A204.1 (cell line): ENCODE data around the gene ART5.

Source experiments
- FAIRE-seq: peaks from 2 replicates; lab custom pipeline; 2012; peaks lifted over from hg19 to GRCh38; lab: Jason Lieb, UNC

ART5 gene, protein sequence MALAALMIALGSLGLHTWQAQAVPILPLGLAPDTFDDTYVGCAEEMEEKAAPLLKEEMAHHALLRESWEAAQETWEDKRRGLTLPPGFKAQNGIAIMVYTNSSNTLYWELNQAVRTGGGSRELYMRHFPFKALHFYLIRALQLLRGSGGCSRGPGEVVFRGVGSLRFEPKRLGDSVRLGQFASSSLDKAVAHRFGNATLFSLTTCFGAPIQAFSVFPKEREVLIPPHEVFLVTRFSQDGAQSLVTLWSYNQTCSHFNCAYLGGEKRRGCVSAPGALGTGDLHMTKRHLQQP

DNA sequence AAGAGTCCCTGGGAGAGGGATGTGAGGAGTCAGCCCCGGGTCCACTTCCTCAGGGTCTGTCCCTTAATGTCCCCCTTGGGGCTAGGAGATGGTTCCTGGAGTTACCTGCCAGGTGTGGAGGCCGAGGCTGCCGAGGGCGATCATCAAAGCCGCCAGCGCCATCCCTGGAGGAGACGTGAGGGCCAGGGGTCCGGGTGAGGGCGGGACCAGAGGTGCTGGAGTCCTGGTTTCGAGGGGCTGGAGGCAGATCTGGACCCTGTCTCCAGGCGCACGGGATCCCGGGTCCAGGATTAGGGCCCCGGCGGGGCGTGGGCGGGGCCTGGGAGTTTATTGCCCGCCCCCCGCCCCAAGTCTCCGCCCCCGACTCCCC lies at the start of gene ART5:
Gene ART5 (minus strand): TSS at position 292 of the 370 bp plus-strand sequence. CDS start 130 bp downstream, at position 162.
- no peak for FAIRE-seq

DNA sequence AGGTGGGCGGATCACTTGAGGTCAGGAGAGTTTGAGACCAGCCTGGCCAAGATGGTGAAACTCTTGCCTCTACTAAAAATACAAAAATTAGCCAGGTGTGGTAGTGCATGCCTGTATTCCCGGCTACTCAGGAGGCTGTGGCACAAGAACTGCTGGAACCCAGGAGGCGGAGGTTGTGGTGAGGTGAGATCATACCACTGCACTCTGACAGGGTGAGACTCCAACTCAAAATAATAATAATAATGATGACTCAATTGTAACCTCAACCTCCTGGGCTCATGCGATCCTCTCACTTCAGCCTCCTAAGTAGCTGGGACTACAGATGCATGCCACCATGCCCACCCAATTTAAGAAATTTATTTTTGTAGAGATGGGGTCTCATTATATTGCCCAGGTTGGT lies 45.0 kb upstream of the ART5 start:
- no peak for FAIRE-seq

DNA sequence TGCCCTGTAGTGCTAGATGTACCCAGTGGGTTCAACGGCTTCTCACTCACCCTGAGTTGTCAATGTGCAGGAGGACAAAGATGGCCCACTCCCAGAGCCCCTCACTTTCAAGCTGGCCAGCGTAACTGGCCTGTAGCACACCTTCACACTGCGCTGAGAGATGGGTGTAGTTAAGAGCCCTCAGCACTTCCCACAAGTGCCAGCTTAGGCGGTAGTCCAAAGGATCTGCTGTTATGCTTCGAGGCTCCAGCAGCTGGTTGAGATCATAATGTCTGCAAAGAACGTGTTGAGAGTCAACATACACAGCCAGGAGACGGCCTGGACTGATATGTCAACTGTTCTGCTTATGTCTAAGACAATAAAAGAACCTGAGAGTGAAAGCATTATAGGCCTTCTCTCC lies 44.1 kb upstream of the ART5 start:
- no peak for FAIRE-seq

DNA sequence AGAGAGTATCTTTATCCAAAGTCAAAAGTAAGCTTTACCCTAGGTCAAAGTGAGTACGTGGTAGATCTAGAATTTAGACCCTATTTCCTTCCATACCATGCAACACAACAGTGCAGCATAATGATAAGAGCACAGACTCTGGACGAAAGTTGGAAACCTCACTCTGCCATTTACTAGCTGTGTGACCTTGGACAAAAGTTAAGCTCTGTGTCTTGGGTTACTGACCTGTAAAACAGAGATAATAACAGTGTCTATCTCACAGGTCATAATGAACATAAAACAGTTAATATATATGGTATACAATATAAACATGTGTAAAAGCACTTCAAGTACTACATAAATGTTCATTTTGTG lies 43.0 kb upstream of the ART5 start:
- FAIRE-seq = no peak

DNA sequence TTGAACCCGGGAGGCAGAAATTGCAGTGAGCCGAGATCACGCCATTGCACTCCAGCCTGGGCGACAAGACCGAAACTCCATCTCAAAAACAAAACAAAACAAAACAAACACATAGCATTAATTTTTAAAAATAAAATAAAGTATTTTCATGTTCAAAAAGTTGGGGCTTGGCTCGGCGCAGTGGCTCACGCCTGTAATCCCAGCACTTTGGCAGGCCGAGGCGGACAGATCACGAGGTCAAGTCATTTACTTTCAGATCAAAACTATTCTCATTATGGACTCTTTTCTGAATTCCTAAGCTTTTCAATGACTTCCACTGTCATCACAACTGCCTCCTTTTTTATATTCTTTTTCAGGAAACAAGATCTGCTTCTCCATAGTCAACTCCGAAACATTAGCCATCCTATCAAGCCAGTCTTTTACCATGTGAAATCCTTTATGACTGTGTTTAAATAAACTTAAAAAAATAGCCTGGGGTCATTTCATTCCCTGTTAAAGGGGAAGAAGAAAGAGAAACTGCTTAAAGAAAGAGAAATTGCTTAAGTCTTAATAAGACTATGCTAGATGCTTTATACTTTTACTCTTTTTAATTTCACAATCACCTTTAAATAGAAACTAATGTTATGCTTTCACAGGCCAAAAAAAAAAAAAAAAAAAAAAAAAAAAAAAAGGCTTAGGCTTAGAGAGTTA lies 42.5 kb upstream of the ART5 start:
- no peak for FAIRE-seq

DNA sequence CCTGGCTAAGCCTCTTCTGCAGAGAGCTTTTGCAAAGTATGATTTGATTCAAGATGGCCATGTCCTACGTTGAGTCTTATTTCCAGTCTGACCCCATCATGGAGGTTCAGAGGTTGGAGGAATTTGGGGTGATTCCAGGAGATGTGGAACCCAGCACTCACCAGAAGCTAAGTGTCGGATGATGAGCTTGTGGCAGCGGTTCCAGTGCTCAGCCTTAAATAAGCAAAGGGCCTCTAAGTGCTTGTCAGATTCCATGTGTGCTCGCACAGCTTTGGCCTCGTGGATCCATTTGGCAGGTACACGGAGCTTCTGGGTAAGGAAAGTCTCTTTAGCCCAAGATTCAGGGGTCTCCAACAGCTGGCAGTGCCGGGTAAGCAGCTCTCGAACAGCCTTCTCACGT lies 41.2 kb upstream of the ART5 start:
- FAIRE-seq = no peak

DNA sequence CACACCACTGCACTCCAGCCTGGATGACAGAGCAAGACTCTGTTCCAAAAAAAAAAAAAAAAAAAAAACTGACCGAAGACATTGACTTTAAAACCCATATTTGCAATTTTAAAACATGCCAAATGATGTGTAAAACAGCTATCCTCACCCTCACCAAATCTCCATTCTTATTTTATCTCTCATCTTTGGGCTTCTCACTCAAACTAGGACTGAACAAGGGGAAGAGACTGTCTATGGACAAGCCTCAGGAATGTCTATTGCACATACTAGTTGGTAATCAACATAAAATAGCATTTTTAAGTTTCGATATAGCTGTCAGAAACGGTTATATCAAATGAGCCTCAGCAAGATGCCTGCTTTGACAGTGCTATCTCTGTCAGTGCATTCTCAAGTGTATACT lies 37.3 kb upstream of the ART5 start:
- FAIRE-seq = no peak

DNA sequence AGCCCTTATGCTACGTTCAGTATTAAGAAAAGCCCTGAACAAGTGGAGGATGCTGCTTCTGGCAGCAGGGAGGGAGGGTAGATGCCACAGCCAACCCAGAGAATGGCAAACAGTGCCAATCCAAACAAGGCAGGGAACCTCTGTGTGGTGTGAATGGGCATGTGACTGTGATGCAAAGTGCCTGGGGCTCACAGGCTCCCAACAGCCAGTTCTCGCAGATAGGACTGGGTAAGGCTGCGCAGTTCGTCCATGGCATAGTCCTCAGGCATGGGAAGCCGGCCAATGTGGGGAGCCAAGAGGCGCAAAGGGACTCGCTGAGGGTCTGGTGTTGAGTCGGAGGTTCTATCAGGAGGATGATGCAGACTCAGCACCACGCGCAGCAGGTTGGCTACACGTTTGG lies 34.2 kb upstream of the ART5 start:
- no peak for FAIRE-seq

DNA sequence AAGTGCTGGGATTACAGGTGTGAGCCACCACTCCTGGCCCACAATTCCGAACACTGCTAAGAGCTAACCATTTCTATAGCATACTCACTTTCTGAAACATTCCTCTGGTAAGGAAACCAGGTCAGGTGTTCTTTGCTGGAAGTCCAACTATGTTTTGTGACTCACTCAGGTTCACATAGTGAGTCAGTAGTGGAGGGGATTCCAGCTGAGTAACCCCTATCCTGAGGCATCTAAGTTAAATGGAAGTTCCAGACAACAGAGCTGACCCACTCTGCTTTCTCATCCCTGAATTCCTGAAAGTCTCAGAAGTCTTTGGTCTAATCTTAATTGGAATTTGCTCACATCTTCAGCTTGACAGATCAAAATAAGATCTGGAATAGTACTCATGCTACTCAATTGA lies 32.4 kb upstream of the ART5 start:
- no peak for FAIRE-seq

DNA sequence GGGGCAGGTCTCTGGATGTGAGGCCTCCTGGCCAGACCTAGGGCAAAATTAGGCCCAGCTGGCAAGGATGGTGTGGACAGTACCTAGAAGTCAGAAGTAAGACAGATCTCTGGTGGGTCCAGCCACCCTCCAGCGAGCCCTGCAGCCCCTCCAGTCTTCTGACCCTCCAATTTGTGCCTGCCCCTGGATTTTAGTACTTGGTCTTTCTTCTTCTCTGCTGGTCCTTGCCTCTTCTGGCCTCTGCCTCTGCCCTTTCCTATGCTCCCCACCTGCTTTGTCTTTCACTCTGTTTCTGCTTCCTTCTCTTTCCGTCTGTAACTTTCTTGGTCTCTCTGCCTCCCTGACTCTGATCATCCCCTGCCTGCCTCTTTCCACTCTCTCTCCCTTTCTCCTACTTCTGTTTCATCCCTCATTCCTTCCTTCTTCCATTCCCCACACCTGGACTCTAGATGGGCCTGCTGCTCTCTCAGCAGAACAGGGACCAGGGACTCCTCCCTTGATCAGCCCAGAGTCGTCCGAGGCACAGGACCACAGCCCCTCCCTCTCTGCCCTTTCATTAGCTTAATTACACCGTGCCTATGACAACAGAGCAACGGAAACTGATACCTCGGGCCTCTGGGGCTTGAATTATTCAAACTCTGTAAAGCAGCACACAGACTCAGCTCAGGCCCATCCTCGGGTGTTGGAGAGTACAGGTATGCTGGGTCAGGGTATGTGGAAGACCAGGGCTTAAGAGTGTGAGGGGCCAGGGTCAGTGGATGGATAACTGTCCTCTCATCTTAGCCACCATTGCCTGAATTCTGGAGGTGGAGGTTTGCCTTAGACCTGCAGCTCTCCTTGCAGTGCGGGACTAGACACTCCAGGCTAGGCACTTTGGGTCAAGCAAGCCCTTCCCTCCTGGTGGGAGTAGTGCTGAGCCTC lies 29.8 kb upstream of the ART5 start, which contains the start of gene CHRNA10:
Gene CHRNA10 (minus strand): TSS at position 51 of the 921 bp plus-strand sequence. CDS start 72 bp downstream, outside the sequence.
- no peak for FAIRE-seq

DNA sequence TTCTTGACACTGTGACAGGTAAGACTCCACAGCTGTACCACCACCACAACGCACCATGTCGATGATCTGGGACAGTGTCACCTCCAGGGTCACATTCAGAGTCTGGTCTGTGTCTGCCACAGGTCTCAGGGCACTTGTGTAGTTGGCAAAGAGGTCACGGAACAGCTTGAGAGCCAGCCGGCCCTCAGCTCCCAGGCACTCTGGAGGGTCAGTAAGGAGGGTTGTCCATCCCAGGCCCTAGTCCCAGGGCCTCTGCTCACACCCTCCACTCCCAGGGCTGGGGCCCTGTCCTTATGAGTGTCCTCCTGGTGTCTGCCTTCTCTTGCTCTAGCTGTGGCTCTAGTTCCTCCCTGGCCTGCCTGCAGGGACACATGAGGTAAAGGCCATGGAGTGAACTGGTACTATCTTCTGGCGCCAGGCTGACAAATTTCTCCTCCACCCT lies 28.0 kb upstream of the ART5 start:
- no peak for FAIRE-seq

DNA sequence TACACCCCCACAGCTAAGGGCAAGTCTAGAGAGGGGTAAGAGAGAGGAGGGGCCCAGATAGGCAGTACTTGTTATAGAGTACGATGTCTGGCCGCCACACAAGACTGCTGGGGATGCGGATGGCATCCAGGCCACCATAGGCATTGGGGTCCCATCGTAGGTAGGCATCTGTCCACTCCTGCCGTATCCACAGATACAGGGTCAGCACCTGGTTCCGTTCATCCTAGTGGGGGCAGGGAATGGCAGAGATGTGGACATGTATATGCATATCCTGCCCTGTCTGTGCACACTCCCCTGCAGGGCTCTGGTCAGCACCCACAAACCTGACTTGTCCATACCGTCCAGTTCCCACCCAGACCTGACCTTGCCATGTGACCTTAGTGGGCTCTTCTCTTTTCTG lies 27.3 kb upstream of the ART5 start:
- no peak for FAIRE-seq

DNA sequence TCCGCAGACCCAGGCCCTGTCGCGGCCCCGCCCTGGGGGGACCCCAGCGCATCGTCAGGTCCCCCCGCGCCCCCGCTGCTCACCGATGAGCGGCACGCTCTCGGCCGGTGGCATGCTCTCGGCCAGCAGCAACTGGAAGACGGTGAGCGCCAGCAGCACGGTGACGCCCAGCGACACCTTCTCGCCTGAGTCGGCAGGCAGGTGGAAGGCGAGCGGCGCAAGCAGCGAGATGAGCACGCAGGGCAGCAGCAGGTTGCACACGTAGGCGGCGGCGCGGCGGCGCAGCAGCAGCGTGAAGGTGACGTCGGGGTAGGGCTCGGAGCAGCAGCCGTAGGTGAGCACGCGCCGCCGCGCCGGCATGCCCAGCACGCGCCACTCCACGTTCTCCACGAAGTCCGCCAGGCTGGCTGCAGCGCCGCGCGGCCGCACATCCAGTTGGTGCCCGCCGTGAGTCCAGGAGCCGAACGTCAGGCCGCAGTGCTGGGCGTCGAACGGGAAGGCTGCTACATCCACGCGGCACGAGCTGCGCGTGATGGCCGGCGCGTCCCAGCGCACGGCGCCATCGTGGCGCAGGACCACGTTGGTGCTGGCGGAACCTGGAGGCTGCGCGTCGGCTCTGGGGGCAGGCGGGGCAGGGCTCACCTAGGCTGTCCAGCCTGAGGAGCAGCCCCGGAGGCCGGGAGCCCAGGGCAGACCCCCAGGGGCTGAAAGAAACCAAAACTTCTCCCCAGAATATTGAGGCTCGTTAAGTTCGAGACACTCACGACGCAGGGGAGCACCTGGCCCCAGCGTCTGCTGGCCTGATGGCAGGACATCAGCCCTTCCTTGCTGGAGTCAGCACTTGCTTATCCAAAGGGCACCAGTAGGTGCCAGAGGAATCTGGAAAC lies 25.6 kb upstream of the ART5 start:
- no peak for FAIRE-seq

DNA sequence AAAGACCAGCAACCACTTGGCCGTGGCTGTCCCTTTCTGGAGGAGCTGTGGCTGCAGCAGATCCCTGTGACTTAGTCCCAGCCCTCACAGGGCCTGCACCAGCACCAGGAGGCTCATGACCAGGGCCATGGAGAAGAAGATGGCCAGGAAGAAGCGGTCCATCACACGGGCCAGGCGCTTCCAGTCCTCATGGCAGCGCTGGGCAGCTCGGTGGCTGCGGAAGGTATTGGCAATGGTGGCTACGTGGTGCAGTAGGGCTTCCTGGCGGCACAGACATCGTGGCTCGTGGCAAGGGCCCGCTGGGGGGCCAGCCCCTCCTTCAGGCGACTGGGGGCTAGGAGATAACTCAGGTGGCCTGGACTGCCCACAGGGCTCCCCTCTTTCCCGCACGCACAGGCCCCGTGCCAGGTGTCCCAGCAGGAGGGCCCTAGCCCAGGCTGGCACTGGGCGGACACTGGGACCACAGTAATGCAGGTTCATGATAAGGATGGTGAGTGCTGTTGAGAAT lies 24.3 kb upstream of the ART5 start:
- FAIRE-seq = no peak

DNA sequence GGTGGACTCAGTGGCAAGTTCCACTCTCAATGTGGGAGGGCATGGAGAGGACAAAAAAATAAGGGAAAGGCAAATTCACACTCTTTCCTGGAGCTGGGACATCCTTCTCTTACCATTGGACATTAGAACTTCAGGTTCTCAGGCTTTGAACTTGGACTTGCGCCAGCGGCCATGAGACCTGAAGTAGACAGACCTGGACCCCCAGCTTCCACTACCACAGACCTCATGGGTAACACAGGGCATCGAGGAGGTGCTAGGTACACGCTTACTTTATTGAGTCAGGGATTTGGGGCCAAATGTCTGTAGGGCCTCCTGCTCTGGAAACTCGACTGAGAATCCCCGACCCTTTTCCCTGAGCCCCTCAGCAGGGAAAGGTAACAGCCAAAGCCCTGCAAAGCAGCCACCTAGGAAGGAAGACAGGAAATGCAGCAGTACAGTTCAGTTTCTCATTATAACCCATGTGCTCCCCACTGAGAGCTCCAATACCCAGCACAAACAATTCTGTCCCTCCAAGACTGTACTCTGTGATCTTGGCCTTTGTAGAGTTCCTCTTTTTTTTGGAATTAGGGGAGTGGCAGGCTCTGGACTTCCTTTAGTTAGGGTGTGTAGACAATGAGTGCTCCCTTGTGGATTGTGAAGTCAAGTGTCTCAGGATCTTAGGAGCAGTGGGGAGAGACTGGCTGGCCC lies 23.7 kb upstream of the ART5 start:
- no peak for FAIRE-seq

DNA sequence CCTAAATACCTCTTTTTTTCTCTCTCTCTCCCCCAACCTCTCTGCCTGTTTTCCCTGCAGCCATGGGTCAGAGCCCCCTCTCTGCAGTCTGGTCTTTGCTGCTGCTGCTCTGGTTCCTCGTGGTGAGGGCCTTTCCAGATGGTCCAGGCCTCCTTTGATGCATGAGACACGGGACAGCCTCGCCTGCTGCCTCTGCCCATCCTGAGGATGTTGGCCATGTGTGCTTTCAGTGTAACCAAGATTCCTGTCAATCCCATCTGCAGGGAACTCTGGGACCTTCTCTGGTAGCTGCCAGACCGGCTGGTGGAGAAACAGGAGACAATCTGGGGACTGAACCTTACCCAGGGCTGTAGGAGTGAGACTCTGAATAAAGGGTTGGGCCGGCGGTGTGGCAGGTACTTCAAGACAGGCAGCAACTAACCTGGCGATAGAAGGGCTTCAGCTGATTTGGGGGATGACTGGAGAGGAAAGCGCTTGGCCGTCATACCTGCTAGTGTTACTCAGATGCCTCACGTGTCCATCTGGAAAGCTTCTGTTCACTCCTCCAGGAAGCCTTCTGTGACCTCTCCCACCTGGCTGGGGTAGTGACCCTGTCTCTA lies 22.3 kb upstream of the ART5 start:
- FAIRE-seq = no peak

DNA sequence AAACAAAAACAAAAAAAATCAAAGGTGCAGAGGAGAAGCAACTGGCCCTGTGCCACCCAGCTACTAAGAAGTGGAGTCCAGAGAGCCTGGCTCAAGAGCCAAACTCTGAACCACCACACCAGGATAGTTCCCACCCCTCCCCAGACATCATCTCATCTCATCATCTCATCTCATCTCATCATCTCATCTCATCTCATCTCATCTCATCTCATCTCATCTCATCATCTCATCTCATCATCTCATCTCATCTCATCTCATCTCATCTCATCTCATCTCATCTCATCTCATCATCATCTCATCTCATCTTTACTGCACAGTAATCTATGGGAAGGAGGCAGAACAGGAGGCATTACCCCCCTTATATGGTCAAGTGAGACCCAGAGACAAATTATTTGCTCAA lies 21.1 kb upstream of the ART5 start:
- FAIRE-seq = no peak

DNA sequence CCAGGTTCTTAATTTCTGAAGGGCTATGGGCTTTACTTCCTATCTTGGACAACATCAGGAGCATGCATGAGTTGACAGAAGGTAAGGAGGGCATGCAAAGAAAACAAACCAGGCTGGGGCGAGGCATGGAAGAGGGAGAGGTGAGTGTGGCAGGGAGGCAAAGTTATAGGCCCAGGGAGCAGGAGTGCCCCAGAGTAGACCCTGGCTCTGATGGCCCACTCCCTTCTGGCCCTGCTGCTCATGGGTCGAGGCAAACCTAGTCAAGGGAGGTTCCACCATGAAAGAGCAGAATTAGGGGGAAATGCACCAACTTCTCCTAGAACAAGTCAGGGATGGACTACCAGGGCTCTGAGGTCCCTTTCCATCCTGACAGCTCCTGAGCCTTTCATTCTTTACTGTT lies 19.2 kb upstream of the ART5 start:
- FAIRE-seq = no peak

DNA sequence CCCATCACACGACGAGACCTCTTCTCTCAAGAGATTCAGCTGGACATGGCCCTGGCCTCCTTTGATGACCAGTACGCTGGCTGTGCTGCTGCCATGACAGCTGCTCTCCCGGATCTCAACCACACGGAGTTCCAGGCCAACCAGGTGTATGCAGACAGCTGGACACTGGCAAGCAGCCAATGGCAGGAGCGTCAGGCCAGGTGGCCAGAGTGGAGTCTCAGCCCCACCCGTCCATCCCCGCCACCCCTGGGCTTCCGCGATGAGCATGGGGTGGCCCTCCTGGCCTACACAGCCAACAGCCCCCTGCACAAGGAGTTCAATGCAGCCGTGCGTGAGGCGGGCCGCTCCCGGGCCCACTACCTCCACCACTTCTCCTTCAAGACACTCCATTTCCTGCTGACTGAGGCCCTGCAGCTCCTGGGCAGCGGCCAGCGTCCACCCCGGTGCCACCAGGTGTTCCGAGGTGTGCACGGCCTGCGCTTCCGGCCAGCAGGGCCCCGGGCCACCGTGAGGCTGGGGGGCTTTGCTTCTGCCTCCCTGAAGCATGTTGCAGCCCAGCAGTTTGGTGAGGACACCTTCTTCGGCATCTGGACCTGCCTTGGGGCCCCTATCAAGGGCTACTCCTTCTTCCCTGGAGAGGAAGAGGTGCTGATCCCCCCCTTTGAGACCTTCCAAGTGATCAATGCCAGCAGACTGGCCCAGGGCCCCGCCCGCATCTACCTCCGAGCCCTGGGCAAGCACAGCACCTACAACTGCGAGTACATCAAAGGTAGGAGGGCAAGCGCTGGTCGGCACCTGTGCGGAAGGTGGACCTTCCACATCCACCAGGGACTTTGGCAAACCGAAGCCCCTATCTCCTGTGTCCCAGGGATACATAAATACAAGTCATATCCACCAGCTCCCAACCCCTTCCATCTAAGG lies 18.1 kb upstream of the ART5 start:
- no peak for FAIRE-seq

DNA sequence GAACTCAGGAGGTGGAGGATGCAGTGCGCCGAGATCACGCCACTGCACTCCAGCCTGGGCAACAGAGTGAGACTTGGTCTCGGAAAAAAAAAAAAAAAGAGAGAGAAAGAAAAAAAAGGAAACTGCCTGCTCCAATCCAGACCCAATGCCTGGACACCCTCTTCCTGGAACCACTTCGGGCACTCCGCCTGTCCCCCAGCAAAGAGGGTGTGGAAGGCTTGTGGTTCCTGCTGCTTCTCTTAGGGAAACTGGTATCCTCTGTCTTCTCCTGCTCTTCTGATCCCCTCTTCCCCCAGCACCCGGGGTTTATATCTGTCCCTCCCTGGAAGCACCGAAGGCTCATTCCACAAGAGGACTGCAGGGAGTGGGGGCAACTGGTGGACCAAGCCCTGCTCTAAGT lies 16.5 kb upstream of the ART5 start:
- no peak for FAIRE-seq
